Liver (tissue), 3 donors: ENCODE measurements around the gene TBC1D4.

Experiments
- EGR1 ChIP-seq, 2 donors: IDR thresholded peaks; 2 replicates each; pipeline ENCODE4 v1.6.1; 2016 to 2018; ENCODE audit warnings: antibody characterized with exemption in 2 of 2, low read depth in 2 of 2
- FOXA1 ChIP-seq: IDR thresholded peaks from 2 replicates; pipeline ENCODE4 v1.6.1; 2016; ENCODE audit warnings: antibody characterized with exemption
- FOXA2 ChIP-seq: IDR thresholded peaks from 2 replicates; pipeline ENCODE4 v1.6.1; 2016; ENCODE audit warnings: antibody characterized with exemption
- GABPA ChIP-seq, 2 donors: IDR thresholded peaks in 1 of 2; conservative IDR thresholded peaks in 1 of 2; 2 replicates each; pipeline ENCODE4 v1.6.1; 2016; ENCODE audit warnings: antibody characterized with exemption in 2 of 2, mild to moderate bottlenecking in 1 of 2, moderate library complexity in 1 of 2
- HNF4G ChIP-seq: IDR thresholded peaks from 2 replicates; pipeline ENCODE4 v1.6.1; 2016; ENCODE audit warnings: antibody characterized with exemption
- JUND ChIP-seq, 2 donors: IDR thresholded peaks; 2 replicates each; pipeline ENCODE4 v1.6.1; 2016; ENCODE audit warnings: antibody characterized with exemption in 2 of 2
- RAD21 ChIP-seq, 2 donors: IDR thresholded peaks; 2 replicates each; pipeline ENCODE4 v1.6.1; 2016; ENCODE audit warnings: antibody characterized with exemption in 2 of 2, mild to moderate bottlenecking in 2 of 2
- REST ChIP-seq: IDR thresholded peaks from 2 replicates; pipeline ENCODE4 v1.6.1; 2016; ENCODE audit warnings: antibody characterized with exemption, mild to moderate bottlenecking
- TAF1 ChIP-seq: conservative IDR thresholded peaks from 2 replicates; pipeline ENCODE4 v1.6.1; 2016; ENCODE audit warnings: antibody characterized with exemption, mild to moderate bottlenecking
- YY1 ChIP-seq: IDR thresholded peaks from 2 replicates; pipeline ENCODE4 v1.6.1; 2016; ENCODE audit warnings: antibody characterized with exemption, mild to moderate bottlenecking
- TF ChIP-seq, protein P1 (sequence below): fragments of 150-350 bp; IDR thresholded peaks from 2 replicates; pipeline ENCODE4 v1.5.1; 2017; ENCODE audit warnings: improper control_type of control experiment, low read depth, low read length; ENCODE audit not compliant: missing input control
- TF ChIP-seq, protein P2 (sequence below): IDR thresholded peaks from 2 replicates; pipeline ENCODE4 v1.6.1; 2016; ENCODE audit warnings: antibody characterized with exemption
- TF ChIP-seq, protein P3 (sequence below): IDR thresholded peaks from 2 replicates; pipeline ENCODE4 v1.6.1; 2016; ENCODE audit warnings: antibody characterized with exemption
- TF ChIP-seq, protein P4 (sequence below): IDR thresholded peaks from 2 replicates; pipeline ENCODE4 v1.6.1; 2016; ENCODE audit warnings: antibody characterized with exemption
- donor health status: healthy.
- donor health status: healthy.

- TF ChIP-seq REST (no peak), JUND (IDR thresholded peaks at IDR 0.05) (peak in 1 of 2 donors; percentile 32), RAD21 (IDR thresholded peaks at IDR 0.05) (peak; percentile 6 to 46), GABPA (IDR thresholded peaks at IDR 0.05 in 1 of 2, conservative IDR thresholded peaks at IDR 0.05 in 1 of 2) (no peak), EGR1 (IDR thresholded peaks at IDR 0.05; ENCODE audit: low read depth in 2 of 2) (no peak), YY1 (no peak), FOXA2 (no peak), FOXA1 (no peak), TAF1 (no peak), HNF4G (peak; percentile 61)
- TF ChIP-seq, protein P1, sequence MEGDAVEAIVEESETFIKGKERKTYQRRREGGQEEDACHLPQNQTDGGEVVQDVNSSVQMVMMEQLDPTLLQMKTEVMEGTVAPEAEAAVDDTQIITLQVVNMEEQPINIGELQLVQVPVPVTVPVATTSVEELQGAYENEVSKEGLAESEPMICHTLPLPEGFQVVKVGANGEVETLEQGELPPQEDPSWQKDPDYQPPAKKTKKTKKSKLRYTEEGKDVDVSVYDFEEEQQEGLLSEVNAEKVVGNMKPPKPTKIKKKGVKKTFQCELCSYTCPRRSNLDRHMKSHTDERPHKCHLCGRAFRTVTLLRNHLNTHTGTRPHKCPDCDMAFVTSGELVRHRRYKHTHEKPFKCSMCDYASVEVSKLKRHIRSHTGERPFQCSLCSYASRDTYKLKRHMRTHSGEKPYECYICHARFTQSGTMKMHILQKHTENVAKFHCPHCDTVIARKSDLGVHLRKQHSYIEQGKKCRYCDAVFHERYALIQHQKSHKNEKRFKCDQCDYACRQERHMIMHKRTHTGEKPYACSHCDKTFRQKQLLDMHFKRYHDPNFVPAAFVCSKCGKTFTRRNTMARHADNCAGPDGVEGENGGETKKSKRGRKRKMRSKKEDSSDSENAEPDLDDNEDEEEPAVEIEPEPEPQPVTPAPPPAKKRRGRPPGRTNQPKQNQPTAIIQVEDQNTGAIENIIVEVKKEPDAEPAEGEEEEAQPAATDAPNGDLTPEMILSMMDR: no peak
- TF ChIP-seq, protein P2, sequence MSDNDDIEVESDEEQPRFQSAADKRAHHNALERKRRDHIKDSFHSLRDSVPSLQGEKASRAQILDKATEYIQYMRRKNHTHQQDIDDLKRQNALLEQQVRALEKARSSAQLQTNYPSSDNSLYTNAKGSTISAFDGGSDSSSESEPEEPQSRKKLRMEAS: no peak
- TF ChIP-seq, protein P3, sequence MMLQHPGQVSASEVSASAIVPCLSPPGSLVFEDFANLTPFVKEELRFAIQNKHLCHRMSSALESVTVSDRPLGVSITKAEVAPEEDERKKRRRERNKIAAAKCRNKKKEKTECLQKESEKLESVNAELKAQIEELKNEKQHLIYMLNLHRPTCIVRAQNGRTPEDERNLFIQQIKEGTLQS: no peak
- TF ChIP-seq, protein P4, sequence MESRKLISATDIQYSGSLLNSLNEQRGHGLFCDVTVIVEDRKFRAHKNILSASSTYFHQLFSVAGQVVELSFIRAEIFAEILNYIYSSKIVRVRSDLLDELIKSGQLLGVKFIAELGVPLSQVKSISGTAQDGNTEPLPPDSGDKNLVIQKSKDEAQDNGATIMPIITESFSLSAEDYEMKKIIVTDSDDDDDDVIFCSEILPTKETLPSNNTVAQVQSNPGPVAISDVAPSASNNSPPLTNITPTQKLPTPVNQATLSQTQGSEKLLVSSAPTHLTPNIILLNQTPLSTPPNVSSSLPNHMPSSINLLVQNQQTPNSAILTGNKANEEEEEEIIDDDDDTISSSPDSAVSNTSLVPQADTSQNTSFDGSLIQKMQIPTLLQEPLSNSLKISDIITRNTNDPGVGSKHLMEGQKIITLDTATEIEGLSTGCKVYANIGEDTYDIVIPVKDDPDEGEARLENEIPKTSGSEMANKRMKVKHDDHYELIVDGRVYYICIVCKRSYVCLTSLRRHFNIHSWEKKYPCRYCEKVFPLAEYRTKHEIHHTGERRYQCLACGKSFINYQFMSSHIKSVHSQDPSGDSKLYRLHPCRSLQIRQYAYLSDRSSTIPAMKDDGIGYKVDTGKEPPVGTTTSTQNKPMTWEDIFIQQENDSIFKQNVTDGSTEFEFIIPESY: no peak
These were observed 41.9 kb downstream of the TBC1D4 start for GRCh38 chr13:75440100-75440499.
